ENCODE results near the gene HSPA14.
A peak's percentile ranks its signal among the peaks of the same experiment; 100 is the strongest.
"Not testable (repeated sequence)": the region's sequence is repeated elsewhere in the genome, so short reads cannot be mapped to it uniquely, and the experiment has no call there.

Gene HSPA14

GRCh38 chr10:14837003-14837756 lies 926 bp upstream of the HSPA14 start:
- DNase-seq (ENCODE audit: low read depth, low spot score): no peak

GRCh38 chr10:14838582-14839304 lies 637 bp downstream of the HSPA14 start:
- DNase-seq (ENCODE audit: low read depth, low spot score): no peak

- DNase-seq (ENCODE audit: low read depth, low spot score): no peak
Measured at GRCh38 chr10:14839305-14839695, 1.2 kb downstream of the HSPA14 start.

- DNase-seq (ENCODE audit: low read depth, low spot score): no peak
Measured at GRCh38 chr10:14840178-14840577, 2.1 kb downstream of the HSPA14 start.

GRCh38 chr10:14843327-14843988 lies 5.4 kb downstream of the HSPA14 start:
- no peak for DNase-seq (ENCODE audit: low read depth, low spot score)

GRCh38 chr10:14844948-14845347 lies 6.8 kb downstream of the HSPA14 start:
- DNase-seq (ENCODE audit: low read depth, low spot score): no peak

- DNase-seq (ENCODE audit: low read depth, low spot score): no peak
Measured at GRCh38 chr10:14852236-14852635, 14.1 kb downstream of the HSPA14 start.

- DNase-seq (ENCODE audit: low read depth, low spot score): no peak
Measured at GRCh38 chr10:14855453-14855852, 17.3 kb downstream of the HSPA14 start.

GRCh38 chr10:14858338-14858960 lies 20.3 kb downstream of the HSPA14 start:
- no peak for DNase-seq (ENCODE audit: low read depth, low spot score)

- no peak for DNase-seq (ENCODE audit: low read depth, low spot score)
Measured at GRCh38 chr10:14859043-14859442, 20.9 kb downstream of the HSPA14 start.

GRCh38 chr10:14859775-14860174 lies 21.7 kb downstream of the HSPA14 start:
- DNase-seq (ENCODE audit: low read depth, low spot score): no peak

- DNase-seq (ENCODE audit: low read depth, low spot score): no peak
Measured at GRCh38 chr10:14860791-14861190, 22.7 kb downstream of the HSPA14 start.

GRCh38 chr10:14864466-14864865 lies 26.4 kb downstream of the HSPA14 start:
- DNase-seq (ENCODE audit: low read depth, low spot score): not testable (repeated sequence)

GRCh38 chr10:14864871-14865270 lies 26.8 kb downstream of the HSPA14 start:
- DNase-seq (ENCODE audit: low read depth, low spot score): not testable (repeated sequence)

GRCh38 chr10:14873090-14873760 lies 35.1 kb downstream of the HSPA14 start:
- DNase-seq (ENCODE audit: low read depth, low spot score): no peak

GRCh38 chr10:14875941-14876340 lies 37.8 kb downstream of the HSPA14 start:
- DNase-seq (ENCODE audit: low read depth, low spot score): no peak

GRCh38 chr10:14876764-14877163 lies 38.7 kb downstream of the HSPA14 start:
- DNase-seq (ENCODE audit: low read depth, low spot score): no peak

GRCh38 chr10:14878266-14879123 lies 40.4 kb downstream of the HSPA14 start, which contains the start of gene SUV39H2:
Gene SUV39H2 (plus strand): TSS chr10:14878866. CDS start chr10:14878889, 23 bp downstream.
- DNase-seq (ENCODE audit: low read depth, low spot score): peak; percentile 82

GRCh38 chr10:14879124-14879927 lies 41.2 kb downstream of the HSPA14 start:
- no peak for DNase-seq (ENCODE audit: low read depth, low spot score)

GRCh38 chr10:14879928-14880193 lies 41.8 kb downstream of the HSPA14 start:
- no peak for DNase-seq (ENCODE audit: low read depth, low spot score)
